DOHH2 (cell line): ENCODE measurements around the gene SCUBE2.

Experiments used
- EZH2phosphoT487 ChIP-seq: fragments of 200-600 bp; sonication (generic); IDR thresholded peaks from 2 replicates; pipeline ENCODE4 v1.6.1; 2017; ENCODE audit warnings: borderline replicate concordance, mild to moderate bottlenecking, antibody characterized with exemption, low read length, moderate library complexity, mixed read lengths
- TF ChIP-seq, protein P1 (sequence below): fragments of 200-600 bp; sonication (generic); IDR thresholded peaks from one replicate; pipeline ENCODE4 v1.5.1; 2014; ENCODE audit warnings: antibody characterized with exemption, mild to moderate bottlenecking, low read depth, low read length; ENCODE audit not compliant: poor library complexity, severe bottlenecking

DNA sequence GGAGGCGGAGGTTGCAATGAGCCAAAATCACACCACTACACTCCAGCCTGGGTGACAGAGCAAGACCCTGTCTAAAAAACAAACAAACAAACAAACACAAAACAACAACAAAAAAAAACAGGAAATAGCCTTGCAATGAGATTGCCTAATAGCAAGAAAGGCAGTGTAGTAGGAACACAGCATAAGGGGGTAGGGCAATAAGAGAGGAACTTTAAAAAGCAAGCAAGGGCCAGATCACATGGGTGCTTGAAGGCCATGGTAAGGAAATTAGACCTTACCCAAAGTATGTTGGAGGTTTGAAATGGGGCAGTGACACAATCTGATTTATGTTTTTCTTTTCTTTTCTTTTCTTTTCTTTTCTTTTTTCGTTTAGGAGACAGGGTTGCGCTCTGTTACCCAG lies 52.9 kb downstream of the SCUBE2 start:
- TF ChIP-seq, protein P1, sequence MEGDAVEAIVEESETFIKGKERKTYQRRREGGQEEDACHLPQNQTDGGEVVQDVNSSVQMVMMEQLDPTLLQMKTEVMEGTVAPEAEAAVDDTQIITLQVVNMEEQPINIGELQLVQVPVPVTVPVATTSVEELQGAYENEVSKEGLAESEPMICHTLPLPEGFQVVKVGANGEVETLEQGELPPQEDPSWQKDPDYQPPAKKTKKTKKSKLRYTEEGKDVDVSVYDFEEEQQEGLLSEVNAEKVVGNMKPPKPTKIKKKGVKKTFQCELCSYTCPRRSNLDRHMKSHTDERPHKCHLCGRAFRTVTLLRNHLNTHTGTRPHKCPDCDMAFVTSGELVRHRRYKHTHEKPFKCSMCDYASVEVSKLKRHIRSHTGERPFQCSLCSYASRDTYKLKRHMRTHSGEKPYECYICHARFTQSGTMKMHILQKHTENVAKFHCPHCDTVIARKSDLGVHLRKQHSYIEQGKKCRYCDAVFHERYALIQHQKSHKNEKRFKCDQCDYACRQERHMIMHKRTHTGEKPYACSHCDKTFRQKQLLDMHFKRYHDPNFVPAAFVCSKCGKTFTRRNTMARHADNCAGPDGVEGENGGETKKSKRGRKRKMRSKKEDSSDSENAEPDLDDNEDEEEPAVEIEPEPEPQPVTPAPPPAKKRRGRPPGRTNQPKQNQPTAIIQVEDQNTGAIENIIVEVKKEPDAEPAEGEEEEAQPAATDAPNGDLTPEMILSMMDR, result no peak
- no peak for TF ChIP-seq EZH2phosphoT487
